Trophoblast cell (in vitro differentiated cells and primary cell): ENCODE measurements around the gene TEX55.

Source experiments
- DNase-seq, 2 donors: peaks; one replicate each; pipeline ENCODE4 v3.0.0-alpha.2; 2016
- H2AFZ ChIP-seq: 2 replicates; pipeline ENCODE4 v1.6.1; 2013; ENCODE audit warnings: low read length, moderate library complexity, mild to moderate bottlenecking; ENCODE audit not compliant: insufficient read depth, poor library complexity
- H2AK5ac ChIP-seq: 2 replicates; pipeline ENCODE4 v1.6.1; 2013; ENCODE audit warnings: mild to moderate bottlenecking, low read length
- H2BK120ac ChIP-seq: 2 replicates; pipeline ENCODE4 v1.6.1; 2013; ENCODE audit warnings: low read length, mild to moderate bottlenecking, moderate library complexity; ENCODE audit not compliant: insufficient read depth, poor library complexity
- H2BK12ac ChIP-seq: 2 replicates; pipeline ENCODE4 v1.6.1; 2013; ENCODE audit warnings: mild to moderate bottlenecking, low read length, moderate library complexity
- H2BK5ac ChIP-seq: 2 replicates; pipeline ENCODE4 v1.6.1; 2013; ENCODE audit warnings: low read length, low read depth, moderate library complexity, mild to moderate bottlenecking; ENCODE audit not compliant: poor library complexity
- H3K14ac ChIP-seq: 2 replicates; pipeline ENCODE4 v1.6.1; 2013; ENCODE audit warnings: mild to moderate bottlenecking, low read length
- H3K18ac ChIP-seq: 2 replicates; pipeline ENCODE4 v1.6.1; 2013; ENCODE audit warnings: mild to moderate bottlenecking, low read length
- H3K23ac ChIP-seq: 2 replicates; pipeline ENCODE4 v1.6.1; 2013; ENCODE audit warnings: low read length
- H3K27ac ChIP-seq: 2 replicates; pipeline ENCODE4 v1.5.1; 2013; ENCODE audit warnings: low read depth, mild to moderate bottlenecking, inconsistent platforms, low read length, moderate library complexity
- H3K27me3 ChIP-seq: 2 replicates; pipeline ENCODE4 v1.6.1; 2013; ENCODE audit warnings: inconsistent platforms, mild to moderate bottlenecking, low read length, moderate library complexity; ENCODE audit not compliant: insufficient read depth
- H3K36me3 ChIP-seq, 2 experiments: 1 replicate in 1 of 2; 2 replicates in 1 of 2; pipeline ENCODE4 v1.6.1; 2013; ENCODE audit warnings: low read length in 2 of 2, mild to moderate bottlenecking in 2 of 2, moderate library complexity in 1 of 2; ENCODE audit not compliant: insufficient read depth in 2 of 2, control insufficient read depth in 1 of 2
- H3K4ac ChIP-seq: 2 replicates; pipeline ENCODE4 v1.6.1; 2013; ENCODE audit warnings: low read depth, mild to moderate bottlenecking, low read length, moderate library complexity
- H3K4me1 ChIP-seq, 2 experiments: 1 replicate in 1 of 2; 2 replicates in 1 of 2; pipeline ENCODE4 v1.6.1; 2013; ENCODE audit warnings: low read length in 2 of 2, mild to moderate bottlenecking in 2 of 2, moderate library complexity in 1 of 2; ENCODE audit not compliant: insufficient read depth in 2 of 2, control insufficient read depth in 1 of 2
- H3K4me2 ChIP-seq: 2 replicates; pipeline ENCODE4 v1.6.1; 2013; ENCODE audit warnings: inconsistent platforms, mild to moderate bottlenecking, low read length, moderate library complexity
- H3K4me3 ChIP-seq: 2 replicates; pipeline ENCODE4 v1.5.1; 2013; ENCODE audit warnings: mild to moderate bottlenecking, low read depth, low read length, inconsistent platforms
- H3K79me1 ChIP-seq: one replicate; pipeline ENCODE4 v1.6.1; 2013; ENCODE audit warnings: low read length
- H3K79me2 ChIP-seq: 2 replicates; pipeline ENCODE4 v1.6.1; 2013; ENCODE audit warnings: low read length, mild to moderate bottlenecking; ENCODE audit not compliant: control insufficient read depth, insufficient read depth, poor library complexity
- H3K9ac ChIP-seq: 2 replicates; pipeline ENCODE4 v1.6.1; 2013; ENCODE audit warnings: mild to moderate bottlenecking, low read length
- H3K9me3 ChIP-seq: 2 replicates; pipeline ENCODE4 v1.6.1; 2013; ENCODE audit warnings: low read depth, mild to moderate bottlenecking, control low read depth, inconsistent platforms, low read length; ENCODE audit not compliant: insufficient read depth
- H4K12ac ChIP-seq: 2 replicates; pipeline ENCODE4 v1.6.1; 2013; ENCODE audit warnings: low read depth, mild to moderate bottlenecking, low read length, moderate library complexity
- H4K8ac ChIP-seq: 2 replicates; pipeline ENCODE4 v1.6.1; 2013; ENCODE audit warnings: low read depth, mild to moderate bottlenecking, low read length, moderate library complexity
- H4K91ac ChIP-seq: one replicate; pipeline ENCODE4 v1.6.1; 2013; ENCODE audit warnings: low read depth, mild to moderate bottlenecking, low read length, moderate library complexity
- WGBS: extraction: QIAGEN DNeasy Blood & Tissue Kit; methylation state at CpG from one replicate; pipeline ENCODE4 v1.1.7; 2013; ENCODE audit warnings: missing lambda C conversion rate; ENCODE audit not compliant: insufficient read length, insufficient coverage; ENCODE audit errors: extremely low coverage; 5-methylcytosine and 5-hydroxymethylcytosine counted together

TEX55 gene

GRCh38 chr3:119147494-119147893, 1.5 kb downstream of the TEX55 start:
- Histone ChIP-seq H2AK5ac (no peak overlapping the region), H2BK5ac (no peak overlapping the region), H3K27ac (no peak overlapping the region), H3K4ac (no peak overlapping the region), H3K9me3 (no peaks in the 10 kb centered on the region), H3K14ac (no peak overlapping the region), H4K12ac (no peak overlapping the region), H3K27me3 (no peaks in the 10 kb centered on the region), H2AFZ (no peak overlapping the region), H2BK12ac (no peak overlapping the region), H4K8ac (no peak overlapping the region), H3K9ac (no peak overlapping the region), H3K79me2 (no peaks in the 10 kb centered on the region), H3K79me1 (no peaks in the 10 kb centered on the region), H3K36me3 (no peaks in the 10 kb centered on the region), H3K23ac (no peak overlapping the region), H3K4me2 (no peak overlapping the region), H2BK120ac (no peak overlapping the region), H3K18ac (no peak overlapping the region), H4K91ac (no peak overlapping the region), H3K4me1 (no peaks in the 10 kb centered on the region), H3K4me3 (no peak overlapping the region)
- no peak for DNase-seq
- no CpG with 5 or more reads among the region's 2 CpGs for WGBS

DNA sequence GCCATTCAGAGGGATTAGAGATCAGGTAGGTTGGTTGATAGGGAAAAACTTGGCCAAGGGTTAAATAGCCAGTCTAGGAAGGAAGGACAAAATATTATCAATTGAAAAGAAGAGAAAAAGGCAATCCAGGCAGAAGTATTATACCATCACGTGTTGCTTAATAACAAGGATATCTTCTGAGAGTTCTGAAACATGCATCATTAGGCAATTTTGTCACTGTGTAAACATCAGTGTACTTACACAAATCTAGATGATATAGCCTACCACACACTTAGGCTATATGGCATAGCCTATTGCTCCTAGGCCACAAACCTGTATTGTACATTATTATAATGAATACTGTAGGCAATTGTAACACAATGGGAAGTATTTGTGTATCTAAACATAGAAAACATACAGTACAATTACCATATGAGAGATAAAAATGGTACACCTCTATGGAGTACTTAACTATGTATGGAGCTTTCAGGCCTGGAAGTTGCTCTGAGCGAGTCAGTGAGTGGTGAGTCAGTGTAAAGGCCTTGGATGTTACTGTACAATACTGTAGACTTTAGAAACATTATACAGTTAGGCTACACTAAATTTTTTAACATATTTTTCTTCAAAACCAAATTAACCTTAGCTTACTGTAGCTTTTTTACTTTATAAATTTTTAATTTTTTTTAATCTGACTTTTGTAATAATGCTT, 2.7 kb downstream of the TEX55 start:
- H2BK5ac ChIP-seq = no peak overlapping the region
- no peak overlapping the region for H3K14ac ChIP-seq
- H3K79me2 ChIP-seq = no peaks in the 10 kb centered on the region
- H3K4me1 ChIP-seq = no peaks in the 10 kb centered on the region
- no peak overlapping the region for H3K27ac ChIP-seq
- H4K91ac ChIP-seq = no peak overlapping the region
- H4K12ac ChIP-seq = no peak overlapping the region
- H3K79me1 ChIP-seq = no peaks in the 10 kb centered on the region
- no peak overlapping the region for H2BK12ac ChIP-seq
- no peak overlapping the region for H3K9ac ChIP-seq
- H2BK120ac ChIP-seq = no peak overlapping the region
- H3K4ac ChIP-seq = no peak overlapping the region
- no peak overlapping the region for H3K18ac ChIP-seq
- no peaks in the 10 kb centered on the region for H3K27me3 ChIP-seq
- H3K9me3 ChIP-seq = no peaks in the 10 kb centered on the region
- no peak overlapping the region for H3K4me3 ChIP-seq
- no peak overlapping the region for H2AFZ ChIP-seq
- H3K23ac ChIP-seq = no peak overlapping the region
- peak in 1 of 2 donors; percentile 27 for DNase-seq
- WGBS = no CpG with 5 or more reads among the region's 2 CpGs
- no peak overlapping the region for H4K8ac ChIP-seq
- no peaks in the 10 kb centered on the region for H3K36me3 ChIP-seq
- no peak overlapping the region for H2AK5ac ChIP-seq
- no peak overlapping the region for H3K4me2 ChIP-seq

- no peak overlapping the region for H3K9ac ChIP-seq
- H3K4me2 ChIP-seq = no peak overlapping the region
- no peaks in the 10 kb centered on the region for H3K9me3 ChIP-seq
- H2BK120ac ChIP-seq = no peak overlapping the region
- H3K4ac ChIP-seq = no peak overlapping the region
- H3K4me3 ChIP-seq = no peak overlapping the region
- H3K27me3 ChIP-seq = no peaks in the 10 kb centered on the region
- H4K12ac ChIP-seq = no peak overlapping the region
- H3K79me1 ChIP-seq = no peaks in the 10 kb centered on the region
- no peak overlapping the region for H3K27ac ChIP-seq
- H3K4me1 ChIP-seq = no peaks in the 10 kb centered on the region
- no peak overlapping the region for H2AK5ac ChIP-seq
- no peak overlapping the region for H2AFZ ChIP-seq
- no peak overlapping the region for H3K14ac ChIP-seq
- DNase-seq = peak in 1 of 2 donors; percentile 59
- no peak overlapping the region for H2BK5ac ChIP-seq
- H3K23ac ChIP-seq = no peak overlapping the region
- no peak overlapping the region for H4K91ac ChIP-seq
- no peak overlapping the region for H2BK12ac ChIP-seq
- no peak overlapping the region for H4K8ac ChIP-seq
- no peaks in the 10 kb centered on the region for H3K36me3 ChIP-seq
- H3K18ac ChIP-seq = no peak overlapping the region
- WGBS = no CpG with 5 or more reads among the region's 4 CpGs
- no peaks in the 10 kb centered on the region for H3K79me2 ChIP-seq
Measured at GRCh38 chr3:119149484-119149883, 3.5 kb downstream of the TEX55 start.

GRCh38 chr3:119156868-119157267, 10.9 kb downstream of the TEX55 start:
- no peak overlapping the region for H3K4me2 ChIP-seq
- no peaks in the 10 kb centered on the region for H3K79me1 ChIP-seq
- H2AK5ac ChIP-seq = no peak overlapping the region
- no peak overlapping the region for H4K8ac ChIP-seq
- H3K79me2 ChIP-seq = no peaks in the 10 kb centered on the region
- H3K9ac ChIP-seq = no peak overlapping the region
- H3K14ac ChIP-seq = no peak overlapping the region
- no peaks in the 10 kb centered on the region for H3K27me3 ChIP-seq
- no peak overlapping the region for H2BK120ac ChIP-seq
- no peak overlapping the region for H2BK5ac ChIP-seq
- no peaks in the 10 kb centered on the region for H3K36me3 ChIP-seq
- H3K23ac ChIP-seq = no peak overlapping the region
- no peak overlapping the region for H2BK12ac ChIP-seq
- H4K91ac ChIP-seq = no peak overlapping the region
- peaks cover 2% of the 10 kb centered on the region for H3K9me3 ChIP-seq
- H3K27ac ChIP-seq = no peak overlapping the region
- H3K18ac ChIP-seq = no peak overlapping the region
- no peak overlapping the region for H4K12ac ChIP-seq
- no peak overlapping the region for H3K4ac ChIP-seq
- H3K4me3 ChIP-seq = no peak overlapping the region
- H3K4me1 ChIP-seq = no peaks in the 10 kb centered on the region
- no peak overlapping the region for H2AFZ ChIP-seq
- no peak for DNase-seq
